Stimulated activated CD4-positive, alpha-beta T cell treated with anti-CD3 and anti-CD28 coated beads, TNF-alpha, amount 100 ng/mL, for 24 hours (primary cell): ENCODE measurements around the gene NTSR2.

Experiments used
- DNase-seq, 3 experiments: peaks; one replicate each; pipeline ENCODE4 v3.0.0-alpha.2; 2020; ENCODE audit warnings: low read depth in 3 of 3

Gene NTSR2

DNA sequence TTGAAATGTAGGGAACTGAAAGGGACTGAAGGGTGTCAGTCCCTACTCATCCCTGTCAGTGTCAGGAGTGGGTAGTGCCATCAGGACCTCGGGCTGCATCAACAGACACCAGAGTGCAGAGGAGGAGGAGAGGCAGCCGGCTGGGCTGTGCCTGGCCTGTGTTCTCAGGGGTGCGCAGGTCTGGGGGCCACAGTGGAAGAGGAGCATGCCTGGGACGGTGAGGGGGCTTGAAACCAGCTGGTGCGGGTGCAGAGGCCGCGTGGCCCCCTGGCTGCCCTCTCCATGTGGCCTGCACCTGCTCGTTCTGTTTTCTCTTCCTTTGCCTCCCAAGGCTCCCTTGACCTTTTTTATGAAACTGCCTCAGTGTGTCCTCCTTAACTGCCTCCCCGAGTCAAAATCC lies 41.3 kb downstream of the NTSR2 start:
- no peak for DNase-seq

- no peak for DNase-seq
These were observed 44.3 kb downstream of the NTSR2 start for GRCh38 chr2:11625671-11626070.

DNA sequence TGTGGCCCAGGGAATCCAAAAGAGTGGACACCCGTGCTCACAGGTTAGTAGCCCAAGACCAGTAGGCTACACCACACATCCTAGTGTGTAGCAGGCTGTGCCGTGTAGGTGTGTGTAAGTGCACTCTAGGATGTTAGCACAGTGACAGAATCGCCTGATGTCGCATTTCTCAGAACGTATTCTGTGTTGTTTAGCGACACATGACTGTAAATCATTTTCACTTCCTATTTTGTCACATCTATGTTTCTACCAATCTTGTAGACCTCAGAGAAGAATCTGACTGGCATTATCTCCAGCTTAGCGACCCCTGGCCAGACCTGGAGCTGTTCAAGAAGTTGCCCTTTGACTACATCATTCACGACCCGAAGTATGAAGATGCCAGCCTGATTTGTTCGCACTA lies 45.1 kb downstream of the NTSR2 start:
- no peak for DNase-seq

DNA sequence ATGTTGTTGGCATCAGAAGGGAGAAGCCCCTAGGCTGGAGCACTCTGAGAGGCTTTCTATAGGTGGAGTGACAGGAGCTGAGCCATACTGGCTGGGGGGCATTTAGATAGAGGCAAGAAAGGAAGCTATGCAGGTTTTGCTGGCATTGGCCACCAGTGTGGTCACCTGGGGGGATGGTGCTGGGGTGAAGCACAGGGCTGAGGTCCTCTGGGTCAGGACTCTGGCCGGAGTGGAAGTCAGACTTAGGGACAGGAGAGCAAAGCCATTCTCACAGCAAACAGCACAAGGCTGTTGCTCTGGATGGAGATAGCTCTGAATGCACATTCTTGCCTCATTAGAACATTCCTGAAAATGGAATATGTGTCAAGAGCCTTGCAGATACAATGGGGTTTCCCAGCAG lies 47.4 kb downstream of the NTSR2 start:
- no peak for DNase-seq

GRCh38 chr2:11621410-11621809 lies 48.6 kb downstream of the NTSR2 start:
- no peak for DNase-seq

- no peak for DNase-seq
These were observed 51.3 kb downstream of the NTSR2 start for GRCh38 chr2:11618708-11619062.

GRCh38 chr2:11617984-11618707 lies 51.8 kb downstream of the NTSR2 start:
- DNase-seq, result no peak

GRCh38 chr2:11617527-11617926 lies 52.5 kb downstream of the NTSR2 start:
- no peak for DNase-seq

DNA sequence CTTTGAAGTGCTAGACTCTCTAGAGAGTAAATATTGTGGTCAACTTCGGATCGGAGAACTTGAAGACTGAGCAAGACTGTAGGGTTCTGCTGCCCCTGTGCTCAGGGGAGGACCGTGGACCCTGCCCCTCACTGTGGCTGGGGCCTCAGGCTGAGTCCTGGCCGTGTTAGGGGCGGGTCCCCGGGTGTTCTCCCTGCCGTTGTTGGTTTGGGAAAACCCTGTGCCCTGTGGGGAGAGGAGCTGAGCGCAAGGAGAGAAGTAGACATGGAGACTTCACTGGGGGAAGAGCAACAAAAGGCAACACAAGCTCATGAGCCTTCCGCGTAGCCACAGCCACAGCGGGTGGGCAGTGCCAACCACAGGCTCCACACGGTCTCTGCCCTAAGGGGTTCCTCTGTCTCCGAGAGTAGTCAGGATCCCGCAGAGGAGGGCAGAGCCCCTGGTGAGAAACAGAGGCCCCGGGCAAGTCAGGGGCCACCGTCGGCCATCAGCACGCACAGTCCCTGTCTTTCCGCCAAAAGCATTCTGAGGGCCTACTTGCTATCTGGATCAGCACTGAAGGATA lies 53.1 kb downstream of the NTSR2 start:
- DNase-seq, result no peak

DNA sequence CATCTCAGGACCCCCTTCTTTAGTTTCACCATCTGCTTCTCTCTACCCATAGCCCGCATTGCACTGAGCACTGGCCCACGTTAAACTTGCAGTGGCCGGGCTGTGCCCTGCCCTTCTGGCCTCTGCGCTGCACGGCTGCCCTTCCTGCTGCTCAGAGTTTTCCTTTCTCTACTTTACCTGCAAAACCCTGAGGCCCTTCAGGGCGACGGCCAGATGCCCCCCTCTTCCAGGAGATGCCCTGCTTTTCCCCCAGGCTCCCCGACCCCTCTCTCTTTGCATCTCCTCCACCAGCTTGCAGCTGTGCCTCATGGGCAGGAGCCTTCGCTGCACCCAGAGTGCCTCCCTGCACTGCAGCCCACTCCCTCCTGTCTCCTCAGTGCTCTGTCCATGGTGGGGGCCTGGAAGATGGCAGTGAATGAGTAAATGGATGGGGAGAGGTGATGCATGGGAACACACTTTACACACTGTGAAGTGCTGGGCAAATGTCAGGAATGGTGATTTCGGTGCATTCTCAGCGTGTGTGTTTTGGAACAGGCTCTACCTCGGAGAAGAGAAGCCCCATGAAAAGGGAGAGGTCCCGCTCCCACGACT lies 53.8 kb downstream of the NTSR2 start:
- no peak for DNase-seq

GRCh38 chr2:11615209-11615608 lies 54.8 kb downstream of the NTSR2 start:
- no peak for DNase-seq

- DNase-seq, result no peak
These were observed 56.7 kb downstream of the NTSR2 start for GRCh38 chr2:11613297-11613696.

- no peak for DNase-seq
These were observed 57.3 kb downstream of the NTSR2 start for GRCh38 chr2:11612553-11613215.

DNA sequence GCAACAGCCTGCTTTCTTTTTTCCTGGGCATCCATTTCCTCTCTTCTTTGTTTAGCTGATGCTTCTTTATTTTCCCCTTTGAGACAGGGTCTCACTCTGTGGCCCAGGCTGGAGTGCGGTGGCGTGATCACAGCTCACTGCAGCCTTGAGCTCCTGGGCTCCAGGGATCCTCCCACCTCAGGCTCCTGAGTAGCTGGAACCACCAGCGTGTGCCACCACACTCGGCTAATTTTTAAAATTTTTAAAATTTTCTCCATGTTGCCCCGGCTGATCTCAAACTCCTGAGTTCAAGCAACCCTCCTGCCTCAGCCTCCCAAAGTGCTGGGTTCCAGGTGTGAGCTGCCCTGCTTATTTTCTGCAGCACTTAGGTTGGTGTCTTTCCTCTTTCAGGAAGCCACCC lies 58.7 kb downstream of the NTSR2 start:
- no peak for DNase-seq

- DNase-seq, result no peak
These were observed 59.3 kb downstream of the NTSR2 start for GRCh38 chr2:11610624-11611242.
